ENCODE data around the gene TMEM217.
A peak's percentile ranks its signal among the peaks of the same experiment; 100 is the strongest.

Gene TMEM217

GRCh38 chr6:37243816-37244370 is 14.1 kb downstream of the TMEM217 start:
- no peak for DNase-seq (ENCODE audit: low spot score)

DNA sequence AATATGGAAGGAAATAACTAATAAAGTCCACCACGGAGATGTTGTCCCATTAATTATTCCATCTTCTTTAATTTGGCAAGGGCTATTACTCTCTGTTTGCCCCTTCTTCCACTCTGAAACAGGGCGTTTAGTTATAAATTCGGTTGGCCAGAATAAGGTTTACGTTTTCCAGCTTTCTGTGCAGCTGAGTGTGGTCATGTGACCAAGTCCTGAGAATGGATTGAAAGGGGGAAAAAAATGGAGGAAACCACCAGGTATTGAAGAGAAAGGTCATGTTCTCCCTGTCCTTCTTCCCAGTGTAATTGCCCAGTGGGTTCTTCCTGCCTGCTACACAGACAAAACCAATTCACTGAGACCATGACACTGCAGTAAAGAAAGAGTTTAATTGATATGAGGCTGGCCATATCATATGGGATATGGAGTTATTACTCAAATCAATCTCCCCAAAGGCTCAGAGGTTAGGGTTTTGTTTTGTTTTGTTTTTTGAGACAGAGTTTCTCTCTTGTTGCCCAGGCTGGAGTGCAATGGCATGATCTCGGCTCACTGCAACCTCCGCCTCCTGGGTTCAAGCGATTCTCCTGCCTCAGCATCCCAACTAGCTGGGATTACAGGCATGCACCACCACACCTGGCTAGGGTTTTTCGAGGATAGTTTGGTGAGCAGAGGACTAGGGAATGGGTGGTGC is 14.7 kb downstream of the TMEM217 start:
- no peak for DNase-seq (ENCODE audit: low spot score)

DNA sequence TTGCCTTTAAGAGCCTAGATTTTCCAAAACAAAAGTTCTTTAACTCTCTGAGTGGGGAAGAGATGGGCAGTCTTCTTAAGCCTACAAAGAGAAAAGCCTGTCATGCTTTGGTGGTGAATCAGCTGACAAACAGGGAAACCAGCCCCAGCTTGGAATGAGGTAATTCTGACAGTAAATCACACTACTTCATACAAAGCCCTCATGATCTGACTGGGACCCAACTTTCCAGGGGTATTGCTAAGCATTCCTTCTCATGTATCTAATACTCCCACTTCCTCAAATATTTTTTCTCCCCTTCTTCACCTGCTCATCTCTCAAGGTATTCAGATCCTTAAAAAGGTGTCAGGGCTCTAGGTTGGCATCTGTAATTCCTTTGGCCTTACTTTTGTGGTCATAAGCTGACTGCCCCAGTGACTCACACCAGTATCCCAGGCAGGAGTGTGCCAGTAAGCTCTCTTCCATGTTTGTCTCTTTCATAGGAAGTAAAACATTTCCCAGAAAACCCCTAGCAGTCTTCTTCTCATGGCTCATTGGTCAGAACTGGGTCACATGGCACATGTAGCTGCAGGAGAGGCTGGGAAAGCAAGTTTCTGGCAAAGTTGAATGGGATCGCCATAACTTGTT is 15.4 kb downstream of the TMEM217 start:
- DNase-seq (ENCODE audit: low spot score): peak; percentile 92

DNA sequence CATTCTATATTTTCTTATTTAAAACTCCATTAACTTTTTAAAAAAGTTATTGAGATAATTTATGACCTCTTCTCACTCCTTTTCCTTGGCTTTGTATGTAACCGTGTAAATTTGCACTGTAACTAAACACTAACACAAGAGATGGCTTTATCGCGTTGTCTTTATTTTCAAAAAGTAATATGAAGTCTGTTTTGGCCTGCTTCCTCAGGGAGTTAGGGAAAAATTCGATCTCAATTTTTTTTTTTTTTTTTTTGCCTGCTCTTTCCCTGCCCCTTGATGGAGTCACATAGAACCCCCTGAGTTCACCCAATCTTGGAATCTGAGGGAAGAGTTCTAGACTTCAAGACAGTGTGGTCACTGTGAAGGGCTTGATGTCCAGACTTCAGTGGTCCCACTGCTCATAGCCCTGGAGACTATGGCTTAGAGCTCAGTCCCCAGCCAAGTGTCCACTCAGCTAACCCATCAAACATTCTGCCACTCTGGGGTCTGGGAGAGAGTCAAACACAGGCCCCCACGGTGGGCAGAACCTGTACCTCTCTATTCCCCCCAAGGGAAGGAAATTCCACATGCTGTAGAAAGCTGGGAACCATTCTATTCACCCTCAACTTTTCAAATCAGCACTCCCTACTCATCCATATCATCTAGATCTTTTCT is 16.0 kb downstream of the TMEM217 start:
- DNase-seq (ENCODE audit: low spot score): no peak

DNA sequence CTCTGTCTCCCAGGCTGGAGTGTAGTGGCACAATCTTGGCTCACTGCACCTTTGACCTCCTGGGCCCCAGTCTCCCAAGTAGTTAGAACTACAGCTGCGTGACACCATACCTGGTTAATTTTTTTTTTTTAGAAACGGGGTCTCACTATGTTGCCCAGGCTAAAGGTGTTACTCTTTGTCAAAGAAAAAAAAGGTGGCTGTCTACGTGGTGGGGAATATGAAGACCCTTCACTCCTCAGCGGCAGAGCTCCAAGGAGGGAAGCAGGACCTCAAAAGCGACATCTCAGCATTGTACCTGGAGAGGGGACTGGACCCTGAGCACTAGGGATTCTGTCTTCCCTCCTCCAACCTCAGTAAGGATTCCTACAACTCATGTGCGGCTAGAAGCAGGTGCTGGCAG is 16.8 kb downstream of the TMEM217 start:
- no peak for DNase-seq (ENCODE audit: low spot score)

DNA sequence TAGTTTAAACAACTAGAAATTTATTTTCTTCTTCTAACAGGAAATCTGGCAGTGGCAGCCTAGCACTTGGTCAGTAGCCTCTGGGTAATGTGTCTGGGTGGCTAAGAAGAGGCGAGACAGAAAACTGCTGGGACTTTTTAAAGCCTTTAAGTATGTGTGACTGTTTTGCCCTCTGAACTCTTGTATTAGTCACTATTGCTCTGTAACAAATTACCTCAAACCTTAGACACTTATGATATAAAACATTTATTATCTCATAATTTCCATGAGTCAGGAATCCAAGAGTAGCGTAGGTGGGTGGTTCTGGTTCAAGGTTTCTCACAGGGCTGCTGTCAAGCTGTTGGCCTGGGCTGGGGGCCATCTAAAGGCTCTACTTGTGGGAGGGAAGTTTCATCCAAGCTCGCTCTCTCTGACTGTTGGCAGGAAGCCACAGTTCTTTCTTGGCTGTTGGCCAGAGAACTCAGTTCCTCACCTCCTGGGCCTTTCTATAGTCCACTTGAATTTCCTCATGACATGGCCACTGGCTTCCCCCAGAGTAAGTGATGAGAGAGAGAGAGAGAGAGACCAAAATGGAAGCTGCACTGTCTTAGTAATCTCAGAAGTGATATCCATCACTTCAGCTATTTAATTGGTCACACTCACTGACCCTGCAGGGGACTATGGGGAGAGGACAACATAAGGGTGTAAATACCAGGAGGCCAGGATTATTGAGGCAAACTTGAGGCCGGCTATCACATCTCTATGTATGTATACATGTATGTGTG is 17.8 kb downstream of the TMEM217 start:
- DNase-seq (ENCODE audit: low spot score): peak; percentile 97

DNA sequence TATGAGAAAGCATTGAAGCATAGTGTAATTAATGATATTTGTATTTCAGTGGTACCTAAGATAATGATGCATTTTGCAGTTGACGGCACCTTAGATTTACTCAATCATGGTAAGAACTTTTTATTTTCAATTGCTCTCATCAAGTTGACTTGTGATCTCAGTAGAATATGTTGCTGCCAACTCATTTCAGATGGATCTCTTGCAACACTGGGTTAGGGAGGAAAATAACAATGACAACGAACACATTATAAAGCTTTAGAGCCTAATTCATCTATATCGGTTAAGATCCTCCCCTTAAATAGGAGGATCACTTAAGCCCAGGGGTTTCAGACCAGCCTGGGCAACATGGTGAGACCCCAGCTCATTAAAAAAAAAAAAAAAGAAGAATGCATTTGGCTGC is 18.4 kb downstream of the TMEM217 start:
- no peak for DNase-seq (ENCODE audit: low spot score)

DNA sequence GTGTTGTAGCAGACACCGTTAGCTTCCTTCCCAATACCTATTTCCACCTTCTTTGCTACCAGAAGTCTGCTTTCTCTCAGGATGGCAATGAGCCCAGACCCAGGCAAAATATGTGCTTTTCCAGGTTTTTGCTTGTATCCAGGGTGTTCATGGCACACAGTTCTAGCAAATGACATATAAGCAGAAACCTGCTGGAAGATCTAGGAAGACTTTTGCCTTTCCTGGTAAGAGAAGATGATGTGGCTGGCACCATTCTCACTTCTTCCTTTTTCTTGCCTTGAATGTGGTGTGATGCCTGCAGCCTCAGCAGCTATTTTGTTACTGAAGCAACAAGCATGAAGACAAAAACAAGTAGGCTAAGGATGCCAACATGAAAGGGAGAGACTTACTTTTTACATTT is 19.6 kb downstream of the TMEM217 start:
- DNase-seq (ENCODE audit: low spot score): no peak

- DNase-seq (ENCODE audit: low spot score): no peak
Measured at GRCh38 chr6:37237789-37238188, 20.2 kb downstream of the TMEM217 start.

GRCh38 chr6:37236921-37237320 is 21.0 kb downstream of the TMEM217 start:
- peak; percentile 75 for DNase-seq (ENCODE audit: low spot score)

GRCh38 chr6:37233541-37233940 is 24.4 kb downstream of the TMEM217 start:
- DNase-seq (ENCODE audit: low spot score): no peak

DNA sequence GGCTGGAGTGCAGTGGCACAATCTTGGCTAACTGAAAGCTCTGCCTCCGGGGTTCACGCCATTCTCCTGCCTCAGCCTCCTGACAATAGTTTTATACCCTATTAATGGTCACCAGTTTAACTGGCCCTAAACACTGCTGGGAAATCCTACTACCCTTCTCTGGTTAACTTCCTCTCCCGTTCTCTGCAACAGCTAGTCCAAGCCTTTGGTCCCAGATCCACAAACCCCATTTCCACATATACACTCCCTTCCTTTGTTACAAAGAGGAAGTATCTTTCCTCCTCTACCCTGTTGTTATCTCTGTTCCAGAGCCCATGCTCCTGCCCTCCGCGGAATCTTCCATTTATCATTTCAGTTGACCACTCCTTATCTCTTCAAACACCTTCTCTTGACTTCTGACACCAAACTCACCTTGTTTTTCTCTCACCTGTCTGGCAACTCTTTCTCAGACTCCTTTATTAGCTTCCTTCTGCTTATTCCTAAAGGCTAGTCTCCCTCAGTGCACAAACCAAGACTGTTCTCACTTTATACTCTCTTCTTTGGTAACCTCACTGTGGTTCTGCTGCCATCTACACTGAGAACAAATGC is 25.4 kb downstream of the TMEM217 start:
- DNase-seq (ENCODE audit: low spot score): no peak

- no peak for DNase-seq (ENCODE audit: low spot score)
Measured at GRCh38 chr6:37230104-37230503, 27.8 kb downstream of the TMEM217 start.

DNA sequence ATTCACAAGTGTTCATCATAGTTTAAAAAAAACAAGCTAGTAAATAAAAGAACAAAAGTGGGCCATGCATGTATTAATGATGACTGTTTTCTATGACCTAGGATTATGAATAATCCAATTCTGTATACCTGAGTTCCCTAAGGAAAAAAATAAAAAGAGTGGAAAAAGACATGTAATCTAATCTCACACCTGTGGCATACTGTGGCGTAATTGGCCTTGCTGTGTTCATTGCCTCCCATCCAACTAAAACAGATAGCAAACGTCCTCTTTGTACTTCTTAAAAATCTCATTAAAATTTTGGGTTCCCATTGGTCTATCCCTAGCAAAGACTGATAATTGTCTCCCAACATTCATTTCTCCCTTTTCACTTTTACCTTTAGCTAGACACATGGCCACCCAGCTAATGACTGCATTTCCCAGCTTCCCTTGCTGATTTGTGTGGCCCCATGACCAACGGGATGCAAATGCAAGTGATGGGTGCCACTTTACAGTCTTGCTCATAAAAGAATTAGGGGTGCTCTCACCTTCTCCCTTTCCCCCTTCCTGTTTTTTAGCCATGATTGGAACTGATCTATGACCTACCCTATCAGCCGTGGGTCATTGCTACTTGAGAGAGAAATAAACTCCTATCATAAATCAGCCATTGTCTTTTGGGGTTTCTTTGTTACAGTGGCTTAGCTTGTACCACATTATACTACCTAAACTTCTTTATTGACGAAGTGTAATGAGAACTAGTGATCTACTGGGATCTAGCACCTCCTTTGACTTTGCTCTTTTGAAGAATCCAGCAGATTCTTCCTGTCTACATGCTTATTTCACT is 32.4 kb downstream of the TMEM217 start:
- no peak for DNase-seq (ENCODE audit: low spot score)

DNA sequence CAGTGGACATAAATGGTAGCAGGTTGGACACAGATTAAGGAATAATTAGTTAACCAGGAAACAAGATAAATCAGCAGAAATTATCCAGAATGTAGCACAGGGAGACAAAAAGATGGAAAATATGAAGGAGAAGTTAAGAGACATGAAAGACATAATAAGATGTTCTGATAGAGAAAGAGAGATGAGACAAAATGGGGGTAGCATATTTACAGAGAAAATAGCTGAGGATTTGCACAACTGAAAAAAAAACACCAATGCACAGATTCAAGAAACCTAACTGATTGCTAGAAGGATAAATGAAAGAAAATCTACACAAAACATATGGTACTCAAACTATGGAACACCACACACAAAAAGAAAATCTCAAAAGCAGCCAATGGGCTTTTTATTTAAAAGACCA is 35.0 kb downstream of the TMEM217 start:
- no peak for DNase-seq (ENCODE audit: low spot score)

GRCh38 chr6:37222125-37222967 is 35.6 kb downstream of the TMEM217 start:
- peak; percentile 48 for DNase-seq (ENCODE audit: low spot score)

GRCh38 chr6:37221585-37222124 is 36.3 kb downstream of the TMEM217 start:
- DNase-seq (ENCODE audit: low spot score): no peak

DNA sequence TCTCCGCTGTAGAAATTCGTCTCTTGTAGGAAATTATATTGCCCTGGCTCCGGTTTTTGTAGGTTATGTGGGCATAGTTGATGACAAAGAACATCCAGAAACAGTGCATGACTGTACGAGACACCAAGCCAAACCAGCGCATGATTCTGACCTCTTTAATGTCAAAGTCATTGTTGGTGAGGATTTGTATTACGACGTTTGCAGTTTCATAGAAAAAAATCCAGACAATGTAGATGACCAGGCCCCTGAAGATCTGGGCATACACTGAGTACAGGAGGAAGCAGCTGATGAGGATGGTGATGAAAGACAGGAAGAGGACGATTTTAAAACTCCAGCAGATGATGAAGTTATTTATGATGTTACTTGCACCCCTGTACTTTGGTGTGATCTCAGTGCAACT is 39.4 kb downstream of the TMEM217 start:
- no peak for DNase-seq (ENCODE audit: low spot score)

GRCh38 chr6:37218061-37218460 is 39.9 kb downstream of the TMEM217 start:
- DNase-seq (ENCODE audit: low spot score): no peak

DNA sequence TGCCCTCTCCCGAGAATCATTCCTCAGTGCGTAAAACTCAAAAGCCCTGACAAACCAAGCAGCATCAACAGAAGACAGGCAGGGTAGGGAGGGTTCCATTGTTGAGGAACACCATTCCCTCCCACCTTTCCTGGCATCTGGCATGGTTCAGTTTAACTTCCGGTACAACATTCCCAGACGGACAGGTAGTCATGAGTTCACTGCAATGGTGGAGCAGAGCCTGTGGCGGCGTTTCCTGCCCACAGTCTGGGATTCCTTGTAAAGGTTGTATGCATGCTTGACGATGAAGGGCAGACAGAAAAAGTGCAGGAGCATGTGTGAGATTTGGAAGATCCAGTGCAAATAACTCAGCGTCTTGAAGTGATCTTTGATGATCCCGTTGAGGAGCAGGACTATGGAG is 45.7 kb downstream of the TMEM217 start:
- DNase-seq (ENCODE audit: low spot score): no peak

Data from kidney capillary endothelial cell (primary cell).